Lung (tissue), 12 donors: Measurements from ENCODE around the gene PKLR. TPM values are rescaled to one million over a fixed set of nuclear protein-coding genes. Genes with fewer than 3 reads are reported as not detected.
"Not testable (repeated sequence)": the region's sequence is repeated elsewhere in the genome, so short reads cannot be mapped to it uniquely, and the experiment has no call there.

Source experiments
- ATAC-seq: fragments of 200-7000 bp; cut with Tn5 transposase; one replicate; pipeline ENCODE4 v1.9.1; 2020; ENCODE audit warnings: moderate number of reproducible peaks; ENCODE audit not compliant: insufficient read depth, low FRiP score
- DNase-seq, 3 donors: peaks; one replicate each; pipeline ENCODE4 v3.0.0-alpha.2; 2013 to 2017
- H3K27ac ChIP-seq, 2 donors: one replicate each; pipeline ENCODE4 v1.5.1; 2013; ENCODE audit warnings: mild to moderate bottlenecking in 2 of 2, moderate library complexity in 2 of 2, control low read depth in 1 of 2, inconsistent platforms in 1 of 2, low read depth in 1 of 2, low read length in 1 of 2
- H3K27me3 ChIP-seq, 3 donors: one replicate each; pipeline ENCODE4 v1.5.1; 2013; ENCODE audit warnings: low read length in 2 of 3; ENCODE audit not compliant: control insufficient read depth in 3 of 3, insufficient read depth in 3 of 3
- H3K36me3 ChIP-seq, 4 donors: one replicate each; pipeline ENCODE4 v1.5.1; 2013; ENCODE audit warnings: low read length in 4 of 4, mild to moderate bottlenecking in 1 of 4, moderate library complexity in 1 of 4; ENCODE audit not compliant: control insufficient read depth in 4 of 4, insufficient read depth in 4 of 4
- H3K4me1 ChIP-seq, 5 donors: one replicate each; pipeline ENCODE4 v1.5.1; 2013; ENCODE audit warnings: low read length in 5 of 5, mild to moderate bottlenecking in 2 of 5, moderate library complexity in 1 of 5; ENCODE audit not compliant: control insufficient read depth in 5 of 5, insufficient read depth in 5 of 5
- H3K4me3 ChIP-seq: one replicate; pipeline ENCODE4 v1.5.1; 2013; ENCODE audit warnings: mild to moderate bottlenecking, control low read depth, moderate library complexity
- H3K9ac ChIP-seq, 2 donors: one replicate each; pipeline ENCODE4 v1.5.1; 2013; ENCODE audit warnings: low read length in 2 of 2, control low read depth in 1 of 2; ENCODE audit not compliant: insufficient read depth in 1 of 2
- H3K9me3 ChIP-seq, 4 donors: one replicate each; pipeline ENCODE4 v1.5.1; 2013; ENCODE audit warnings: low read length in 3 of 4, mild to moderate bottlenecking in 1 of 4, moderate library complexity in 1 of 4; ENCODE audit not compliant: control insufficient read depth in 4 of 4, insufficient read depth in 3 of 4
- CTCF ChIP-seq: IDR thresholded peaks from 2 replicates; pipeline ENCODE4 v1.5.1; 2012; ENCODE audit warnings: mild to moderate bottlenecking; ENCODE audit errors: control extremely low read depth, extremely low read depth
- WGBS, 2 donors: extraction: QIAGEN DNeasy Blood & Tissue Kit; methylation state at CpG; one replicate each; pipeline ENCODE4 v1.1.7; 2013; 5-methylcytosine and 5-hydroxymethylcytosine counted together
- polyA plus RNA-seq, 2 donors: library from polyadenylated mRNA; stranded (reverse); fragments of 200-250 nt; gene quantifications; one replicate each; pipeline ENCODE4 v1.2.1, GENCODE V29; 2013
- total RNA-seq, 2 donors: library from RNA; depleted of rRNA in 1 of 2; stranded (reverse); fragments of >200 nt in 1 of 2; gene quantifications; one replicate each; pipeline ENCODE4 v1.2.1, GENCODE V29; 2014 to 2021
- donor health status: control.
- donor health status: control.
- donor health status: Bipolar disorder and iron deficiency.
- donor health status: healthy.
- donor health status: DM: yes; HTN: yes; CAD: no.

Gene PKLR
- total and polyA plus RNA-seq, 4 donors: 0.02 to 0.09 TPM; not detected in 2

DNA sequence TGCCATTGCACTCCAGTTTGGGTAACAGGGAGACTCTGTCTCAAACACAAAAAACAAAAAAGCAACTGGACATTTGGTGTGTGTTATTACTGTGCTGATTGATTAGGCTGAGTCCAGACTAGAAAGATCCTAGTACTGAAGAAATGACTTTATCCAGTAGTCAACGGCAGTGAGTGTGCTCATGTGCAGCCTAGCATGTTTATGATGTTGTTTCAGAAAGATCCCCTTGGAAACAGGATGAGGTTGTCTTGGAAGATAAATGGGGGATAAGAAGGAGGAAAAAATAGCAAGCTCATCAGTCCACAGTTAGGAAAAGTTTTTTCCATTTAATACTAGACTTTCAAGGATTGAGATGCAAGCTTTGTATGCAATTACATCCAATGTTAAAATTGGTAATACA lies 33.7 kb upstream of the PKLR start:
- no peak for TF ChIP-seq CTCF
- ATAC-seq (no peak), DNase-seq (peak in 2 of 3 donors; percentile 10 to 27)
- WGBS, 2 donors: 66 to 75% methylated on average over 1 of the region's 1 CpG
- Histone ChIP-seq H3K36me3 (peaks cover 26 to 46% (median 35%) of the 10 kb centered on the region in 4 donors), H3K4me3 (no peak overlapping the region), H3K4me1 (peaks cover 0 to 1% (median 0%) of the 10 kb centered on the region in 5 donors), H3K9me3 (no peaks in the 10 kb centered on the region), H3K27me3 (no peaks in the 10 kb centered on the region), H3K9ac (no peak overlapping the region), H3K27ac (no peak overlapping the region)

GRCh38 chr1:155329980-155330598 lies 28.9 kb upstream of the PKLR start:
- peak; percentile 42 for ATAC-seq
- H3K4me1 ChIP-seq: peaks cover 0 to 9% (median 5%) of the 10 kb centered on the region in 5 donors
- no peak overlapping the region for H3K9ac ChIP-seq
- H3K4me3 ChIP-seq: no peak overlapping the region
- WGBS, 2 donors: 74 to 84% methylated on average over 11 of the region's 11 CpGs
- H3K27me3 ChIP-seq: no peaks in the 10 kb centered on the region
- H3K36me3 ChIP-seq: peaks cover 15 to 24% (median 20%) of the 10 kb centered on the region in 4 donors
- H3K9me3 ChIP-seq: no peaks in the 10 kb centered on the region
- no peak for DNase-seq
- no peak overlapping the region for H3K27ac ChIP-seq
- no peak for TF ChIP-seq CTCF

DNA sequence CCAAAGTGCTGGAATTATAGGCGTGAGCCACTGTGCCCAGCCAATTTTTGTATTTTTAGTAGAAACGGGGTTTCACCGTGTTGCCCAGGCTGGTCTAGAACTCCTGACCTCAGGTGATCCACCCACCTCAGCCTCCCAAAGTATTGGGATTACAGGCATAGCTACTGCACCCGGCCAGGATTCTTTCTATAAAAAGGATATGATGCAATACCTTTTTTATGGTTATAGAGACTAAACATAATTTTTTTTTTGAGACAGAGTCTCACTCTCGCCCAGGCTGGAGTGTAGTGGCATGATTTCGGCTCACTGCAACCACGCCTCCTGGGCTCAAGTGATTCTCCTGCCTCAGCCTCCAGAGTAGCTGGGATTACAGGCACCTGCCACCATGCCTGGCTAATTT lies 27.6 kb upstream of the PKLR start:
- H3K9me3 ChIP-seq, H3K27ac ChIP-seq, H3K4me1 ChIP-seq, H3K4me3 ChIP-seq, ATAC-seq, H3K27me3 ChIP-seq, DNase-seq, H3K9ac ChIP-seq: not testable (repeated sequence)
- H3K36me3 ChIP-seq: peaks cover 5 to 24% (median 19%) of the 10 kb centered on the region in 4 donors
- 77% methylated on average over 7 of the region's 7 CpGs for WGBS, 2 donors

- 90 to 91% methylated on average over 4 of the region's 4 CpGs for WGBS, 2 donors
- no peak overlapping the region for H3K27ac ChIP-seq
- peaks cover 0 to 18% (median 16%) of the 10 kb centered on the region in 4 donors for H3K36me3 ChIP-seq
- no peaks in the 10 kb centered on the region for H3K27me3 ChIP-seq
- ATAC-seq: no peak
- TF ChIP-seq CTCF: no peak
- no peak overlapping the region for H3K4me3 ChIP-seq
- no peak for DNase-seq
- H3K4me1 ChIP-seq: peaks cover 0 to 9% (median 5%) of the 10 kb centered on the region in 5 donors
- no peak overlapping the region for H3K9ac ChIP-seq
- no peaks in the 10 kb centered on the region for H3K9me3 ChIP-seq
Measured at GRCh38 chr1:155327981-155328380, 26.7 kb upstream of the PKLR start.
